Stimulated activated CD8-positive, alpha-beta memory T cell treated with anti-CD3 and anti-CD28 coated beads, Interleukin-12 subunit alpha, Interleukin-12 subunit beta, amount 100 ng/mL, for 24 hours (primary cell): ENCODE data around the gene XYLB.

Experiments
- DNase-seq: peaks from one replicate; pipeline ENCODE4 v3.0.0-alpha.2; 2020; ENCODE audit errors: extremely low read depth

The XYLB gene

DNA sequence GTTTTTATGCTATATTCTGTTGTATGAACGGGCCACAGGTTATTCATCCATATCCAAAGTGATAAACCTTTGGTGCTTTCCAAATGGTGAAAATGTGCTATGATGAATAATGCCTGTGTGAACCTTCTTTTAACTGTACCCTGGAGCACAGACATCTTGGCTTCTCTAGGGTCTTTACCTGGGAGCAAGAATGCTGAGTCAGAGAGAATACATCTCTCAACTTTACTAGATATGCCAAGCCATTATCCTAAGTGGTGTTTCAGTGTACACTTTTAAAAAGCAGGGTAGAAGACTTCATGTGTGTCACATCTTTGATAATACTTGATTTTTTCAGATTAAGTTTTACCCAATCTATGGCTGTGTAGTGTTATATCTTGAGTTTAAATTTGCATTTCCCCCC lies 23.5 kb upstream of the XYLB start:
- DNase-seq, result no peak

DNA sequence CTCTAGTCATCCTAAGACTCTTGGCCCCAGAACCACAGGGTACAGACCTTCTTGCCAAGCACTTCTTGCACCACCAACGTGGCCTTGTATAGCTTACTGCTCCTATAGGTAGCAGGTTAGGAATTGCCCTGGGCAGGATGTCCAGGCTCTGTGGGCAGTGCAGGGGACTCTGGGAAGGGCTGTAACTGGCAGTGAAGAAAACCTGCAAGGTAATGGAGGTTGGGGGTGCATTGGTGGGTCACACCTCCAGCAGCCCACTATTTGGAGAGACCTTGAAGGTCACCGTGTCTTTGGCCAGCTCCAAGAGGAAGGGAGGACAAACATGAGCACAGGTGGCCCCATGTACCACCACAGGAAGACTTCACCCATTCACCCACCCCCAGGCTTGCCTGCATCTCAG lies 21.3 kb upstream of the XYLB start:
- DNase-seq, result no peak

DNA sequence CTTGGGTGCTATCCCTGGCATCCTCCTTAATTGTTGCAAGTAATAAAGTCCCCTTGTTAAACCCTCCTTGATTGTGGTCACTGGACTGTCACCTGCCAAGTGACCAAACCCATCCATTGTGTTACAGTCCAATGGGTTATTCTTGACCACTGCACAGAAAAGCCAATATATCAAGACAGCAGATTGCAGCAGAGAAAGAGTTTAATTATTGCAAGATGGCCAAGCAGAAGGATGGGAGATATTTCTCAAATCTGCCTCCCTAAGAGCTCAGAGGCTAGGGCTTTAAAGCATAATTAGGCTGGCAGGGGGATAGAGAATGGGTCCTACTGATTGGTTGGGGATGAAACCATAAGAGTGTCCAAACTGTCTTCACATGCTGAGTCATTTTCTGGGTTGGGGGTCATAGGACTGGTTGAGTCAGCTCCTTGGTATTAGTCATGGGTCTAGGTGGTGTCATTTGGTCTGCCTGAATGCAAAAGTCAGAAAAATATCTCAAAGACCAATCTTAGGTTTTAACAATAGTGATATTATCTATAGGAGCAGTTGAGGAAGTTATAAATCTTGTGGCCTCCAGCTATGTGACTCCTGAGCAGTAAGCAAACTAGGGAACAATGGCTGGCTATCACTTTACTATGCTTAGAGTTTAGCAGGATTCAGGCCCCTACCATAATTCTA lies 19.1 kb upstream of the XYLB start:
- no peak for DNase-seq

- DNase-seq, result no peak
These were observed 15.1 kb upstream of the XYLB start for GRCh38 chr3:38331257-38332022.

- no peak for DNase-seq
These were observed 14.4 kb upstream of the XYLB start for GRCh38 chr3:38332201-38332600.

- DNase-seq, result no peak
These were observed 12.2 kb upstream of the XYLB start for GRCh38 chr3:38334142-38335055.

GRCh38 chr3:38335263-38335662 lies 11.3 kb upstream of the XYLB start:
- DNase-seq, result no peak

GRCh38 chr3:38337703-38338102 lies 8.9 kb upstream of the XYLB start:
- DNase-seq, result no peak

DNA sequence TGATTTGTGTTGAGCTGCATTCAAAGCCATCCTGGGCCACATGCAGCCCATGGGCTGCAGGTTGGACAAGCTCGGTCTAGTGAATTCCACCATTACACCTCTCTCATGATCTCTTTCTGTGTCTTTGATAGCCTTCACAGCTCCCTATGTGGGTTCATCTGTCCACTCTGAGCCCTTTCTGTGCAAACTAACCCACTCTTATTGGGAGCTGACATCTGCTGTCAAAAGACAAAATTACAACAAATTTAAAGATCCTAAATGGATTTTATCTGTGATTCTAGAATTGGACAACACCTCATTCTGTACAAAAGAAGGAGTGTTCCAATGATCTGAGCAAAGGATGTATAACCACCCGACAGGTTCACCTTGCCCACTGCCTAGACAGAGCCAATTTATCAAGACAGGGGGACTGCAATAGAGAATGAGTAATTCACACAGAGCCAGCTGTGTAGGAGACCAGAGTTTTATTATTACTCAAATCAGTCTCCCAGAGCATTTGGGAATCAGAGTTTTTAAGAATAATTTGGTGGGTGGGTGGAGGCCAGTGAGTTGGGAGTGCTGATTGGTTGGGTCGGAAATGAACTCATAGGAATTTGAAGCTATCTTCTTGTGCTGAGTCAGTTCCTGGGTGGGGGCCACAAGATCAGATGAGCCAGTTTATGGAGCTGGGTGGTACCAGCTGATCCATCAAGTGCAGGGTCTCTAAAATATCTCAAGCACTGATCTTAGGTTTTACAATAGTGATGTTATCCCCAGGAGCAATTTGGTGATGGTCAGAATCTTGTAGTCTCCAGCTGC lies 2.6 kb upstream of the XYLB start:
- no peak for DNase-seq

GRCh38 chr3:38345879-38346586 lies 552 bp upstream of the XYLB start:
- no peak for DNase-seq

DNA sequence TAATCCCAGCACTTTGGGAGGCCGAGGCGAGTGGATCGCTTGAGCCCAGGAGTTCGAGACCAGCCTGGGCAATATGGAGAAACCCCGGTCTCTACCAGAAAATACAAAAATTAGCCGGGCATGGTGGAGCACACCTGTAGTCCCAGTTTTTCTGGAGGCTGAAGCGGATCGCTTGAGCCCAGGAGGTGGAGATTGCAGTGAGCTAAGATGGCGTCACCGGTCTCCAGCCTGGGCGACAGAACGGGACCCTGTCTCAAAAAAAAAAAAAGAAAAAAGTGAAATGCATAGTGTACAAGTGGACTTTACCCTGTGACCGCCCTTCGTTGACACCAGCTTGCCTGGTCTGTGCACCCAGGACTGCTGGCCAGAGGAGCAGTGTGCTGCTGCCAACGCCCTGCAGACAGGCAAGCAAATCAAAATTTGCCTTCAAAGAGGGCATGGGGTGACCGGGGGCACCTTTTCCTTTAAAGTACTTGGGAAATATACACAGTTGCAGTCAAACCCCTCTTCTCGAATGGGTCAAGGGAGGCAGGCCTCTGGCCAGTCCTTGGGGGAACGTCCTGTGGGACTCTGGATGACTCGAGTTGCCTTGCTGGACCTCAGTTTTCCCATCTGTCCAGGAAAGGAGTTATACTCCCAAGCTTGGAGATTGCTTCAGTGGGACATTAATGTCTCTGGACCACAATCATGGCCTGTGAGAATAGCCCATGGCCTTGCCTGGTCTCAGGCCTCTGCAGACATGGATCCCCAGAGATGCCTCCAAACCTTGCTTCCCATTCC lies 1.0 kb downstream of the XYLB start:
- DNase-seq, result no peak

DNA sequence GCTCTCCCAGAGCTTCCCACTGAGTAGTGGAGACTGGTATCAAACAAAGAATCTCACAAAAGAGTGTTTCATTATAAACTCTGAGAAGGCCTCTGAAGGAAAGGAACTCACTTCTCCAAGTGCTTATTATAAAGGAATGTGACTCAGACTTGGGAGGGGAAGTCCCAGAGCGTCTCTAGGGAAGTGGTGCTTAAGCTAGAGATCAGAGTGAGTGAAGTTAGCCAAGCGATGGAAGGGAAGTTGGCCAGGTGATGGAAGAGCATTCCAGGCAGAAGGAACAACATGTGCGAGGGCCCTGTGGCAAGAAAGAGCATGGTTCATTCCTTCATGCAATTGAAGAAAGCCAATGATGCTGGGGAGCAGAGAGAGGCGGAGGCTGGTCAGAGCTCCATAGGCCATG lies 2.3 kb downstream of the XYLB start:
- no peak for DNase-seq

DNA sequence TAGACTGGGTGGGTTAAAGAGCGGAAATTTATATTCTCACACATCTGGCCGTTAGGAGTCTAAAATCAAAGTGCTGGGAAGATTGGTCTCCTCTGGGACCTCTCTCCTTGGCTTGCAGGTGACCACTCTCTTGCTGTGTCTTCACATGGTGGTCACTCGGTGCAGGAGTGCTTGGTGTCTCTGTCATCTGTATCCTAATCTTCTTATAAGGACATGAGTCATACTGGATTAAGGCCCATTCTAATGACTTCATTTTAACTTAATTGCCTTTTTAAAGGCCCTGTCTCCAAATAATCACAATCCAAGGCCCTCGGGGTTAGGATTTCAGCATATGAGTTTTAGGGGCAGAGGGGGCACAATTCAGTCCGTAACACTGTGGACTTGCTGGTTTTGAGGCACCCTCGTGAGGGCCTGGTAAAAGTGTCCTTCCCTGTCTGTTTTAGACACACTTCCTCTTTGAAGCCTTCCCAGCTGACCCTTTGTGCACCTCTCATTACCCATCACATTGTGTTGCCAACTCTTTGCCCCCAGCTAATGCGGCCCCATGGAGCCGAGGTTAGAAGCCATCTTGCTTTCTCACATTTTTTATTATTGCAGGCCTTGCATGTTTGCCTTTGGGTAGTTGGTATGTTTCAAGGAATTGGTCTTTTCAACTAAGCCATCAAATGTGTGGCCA lies 3.2 kb downstream of the XYLB start:
- DNase-seq, result no peak

GRCh38 chr3:38353151-38353550 lies 6.6 kb downstream of the XYLB start:
- DNase-seq, result no peak

GRCh38 chr3:38354588-38355330 lies 8.2 kb downstream of the XYLB start:
- DNase-seq, result no peak

- no peak for DNase-seq
These were observed 12.5 kb downstream of the XYLB start for GRCh38 chr3:38359038-38359437.

DNA sequence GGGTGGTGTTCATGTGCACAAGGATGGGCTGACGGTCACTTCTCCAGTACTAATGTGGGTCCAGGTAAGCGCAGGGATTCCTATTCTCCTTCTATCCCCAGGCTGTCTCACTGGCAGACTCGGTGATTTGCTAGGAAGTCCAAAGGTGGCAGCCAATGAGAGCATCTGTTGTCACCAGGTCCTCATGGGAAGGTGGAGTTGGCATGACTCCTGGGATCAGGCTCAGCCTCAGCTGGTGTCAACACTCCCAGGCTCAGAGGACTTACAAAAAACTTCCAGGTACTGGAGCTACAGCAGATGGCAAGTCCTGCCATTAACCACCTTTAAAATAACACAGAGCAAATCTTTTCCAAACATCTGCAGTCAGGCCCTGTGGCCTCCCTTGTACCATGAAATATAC lies 13.8 kb downstream of the XYLB start:
- no peak for DNase-seq

DNA sequence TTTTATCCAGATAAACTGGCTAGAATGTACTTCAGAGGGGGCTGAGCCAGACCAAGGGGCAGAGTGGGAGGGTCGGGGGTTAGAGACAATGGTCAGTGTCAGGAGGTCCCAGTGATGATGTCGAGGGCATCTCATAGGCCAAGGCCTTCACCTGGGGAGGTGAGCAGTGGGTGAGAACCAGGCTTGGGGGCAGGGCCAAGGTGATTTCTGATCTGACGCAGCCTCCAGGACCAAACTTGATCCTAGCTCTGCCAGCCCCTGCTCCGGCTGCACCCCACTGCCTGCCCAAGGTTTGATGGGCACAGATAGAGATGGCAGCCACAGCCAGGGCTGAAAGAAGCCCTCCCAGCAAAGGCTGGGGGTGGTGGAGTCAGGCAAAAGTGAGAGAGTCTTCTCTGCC lies 14.9 kb downstream of the XYLB start:
- DNase-seq, result no peak

GRCh38 chr3:38362825-38363224 lies 16.2 kb downstream of the XYLB start:
- DNase-seq, result no peak
